NCI-H1436 treated with DMSO at 0.1 percent for 48 hours (cell line): ENCODE measurements around the gene IFT43.

ENCODE experiments used
- DNase-seq: peaks from one replicate; lab custom pipeline; 2025; lab: John Stamatoyannopoulos, UW

The IFT43 gene

GRCh38 chr14:76015668-76016067 lies 30.1 kb downstream of the IFT43 start:
- no peak for DNase-seq

GRCh38 chr14:76019676-76020075 lies 34.1 kb downstream of the IFT43 start:
- DNase-seq, result no peak

DNA sequence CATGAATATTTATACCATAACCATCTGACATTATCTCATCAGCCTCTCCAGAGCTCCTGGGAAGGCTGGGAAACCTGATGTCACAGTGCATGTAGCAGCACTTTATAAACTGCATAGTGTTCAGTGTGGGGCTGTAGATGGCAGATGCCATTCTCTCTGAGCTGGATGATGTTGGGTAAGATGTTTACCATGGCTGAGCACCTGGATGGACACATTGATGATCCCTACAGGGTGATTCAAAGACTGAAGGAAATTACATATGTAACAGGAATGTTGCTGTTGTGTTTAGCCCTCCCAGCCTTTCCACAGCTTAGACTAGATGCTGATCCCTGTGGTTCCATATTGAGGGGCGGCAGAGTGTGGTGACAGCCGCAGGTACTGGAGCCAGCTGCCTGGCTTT lies 37.4 kb downstream of the IFT43 start:
- DNase-seq, result no peak

DNA sequence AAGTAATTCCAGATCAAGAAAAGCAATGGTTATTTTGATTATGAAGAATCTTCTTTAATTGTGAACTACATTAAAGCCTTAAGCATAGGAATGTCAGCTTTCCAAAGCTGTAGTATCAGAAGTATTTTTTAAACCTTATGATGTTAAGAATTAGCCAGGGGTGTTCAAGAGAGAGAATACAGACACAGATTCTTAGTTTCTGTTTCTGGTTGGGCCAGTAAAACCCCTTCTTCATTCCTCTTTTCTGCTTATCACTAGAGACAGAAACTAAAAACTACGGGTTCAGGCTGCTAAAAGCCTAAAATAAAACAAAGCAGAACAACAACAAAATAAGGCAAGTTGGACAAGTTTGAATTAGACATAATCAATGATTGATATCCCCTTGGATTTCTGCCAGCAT lies 38.2 kb downstream of the IFT43 start:
- DNase-seq, result no peak

DNA sequence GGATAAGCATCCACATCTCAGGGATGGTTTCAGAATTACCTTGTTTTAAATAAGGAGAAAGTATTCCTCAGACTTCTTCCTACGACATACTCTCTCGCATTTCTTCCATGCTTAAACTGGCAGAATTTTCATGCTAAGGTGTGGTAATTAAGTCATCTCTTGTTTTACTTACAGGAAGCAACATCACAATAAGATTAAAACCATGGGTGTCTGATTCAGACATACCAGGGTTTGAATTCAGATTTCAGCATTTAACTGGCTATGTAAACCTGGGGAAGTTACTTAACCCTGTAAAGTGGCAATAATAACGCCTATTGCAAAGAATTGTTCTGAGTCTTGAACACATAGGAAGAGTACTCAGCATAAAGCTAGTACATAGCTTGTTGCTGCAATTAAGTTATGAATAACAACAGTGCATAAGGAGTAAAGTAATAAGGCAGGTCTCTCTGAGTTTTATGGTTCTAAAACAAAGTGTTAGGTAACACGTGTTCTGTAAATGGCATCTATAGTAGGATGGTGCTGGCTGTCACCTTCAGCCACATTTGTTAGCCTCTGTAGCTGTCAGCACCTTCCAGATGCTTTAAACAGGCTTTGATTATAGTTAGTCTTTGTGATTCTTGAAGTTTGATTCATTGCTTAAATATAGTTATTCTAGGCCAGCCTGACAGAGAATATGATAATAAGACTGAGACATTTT lies 38.8 kb downstream of the IFT43 start:
- no peak for DNase-seq

DNA sequence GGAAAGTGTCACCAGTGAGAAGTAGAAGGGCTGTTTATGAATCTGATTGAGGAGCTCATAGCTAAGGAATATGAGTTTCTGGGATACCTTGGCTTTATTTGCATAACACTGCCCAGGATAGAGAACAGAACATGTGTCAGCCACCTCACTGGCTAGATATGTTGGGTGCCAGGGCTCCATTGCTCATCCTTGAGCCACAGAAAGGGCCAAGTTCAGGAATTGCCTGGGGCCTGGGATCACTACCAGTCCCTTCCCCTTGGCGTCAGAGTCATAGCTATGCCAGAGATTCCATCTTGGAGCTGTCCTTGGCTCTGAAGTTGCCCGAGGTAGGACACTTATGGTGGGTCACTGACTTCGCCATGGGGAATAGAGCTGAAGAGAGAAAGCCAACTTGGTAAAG lies 49.0 kb downstream of the IFT43 start:
- DNase-seq, result no peak

GRCh38 chr14:76040704-76041103 lies 55.1 kb downstream of the IFT43 start:
- DNase-seq, result no peak

- DNase-seq, result no peak
Measured at GRCh38 chr14:76045773-76046172, 60.2 kb downstream of the IFT43 start.

GRCh38 chr14:76050250-76050649 lies 64.7 kb downstream of the IFT43 start:
- no peak for DNase-seq

- peak; percentile 27 for DNase-seq
Measured at GRCh38 chr14:76050797-76051392, 65.3 kb downstream of the IFT43 start.

GRCh38 chr14:76051717-76052465 lies 66.3 kb downstream of the IFT43 start:
- no peak for DNase-seq

GRCh38 chr14:76053572-76054355 lies 68.2 kb downstream of the IFT43 start:
- no peak for DNase-seq

DNA sequence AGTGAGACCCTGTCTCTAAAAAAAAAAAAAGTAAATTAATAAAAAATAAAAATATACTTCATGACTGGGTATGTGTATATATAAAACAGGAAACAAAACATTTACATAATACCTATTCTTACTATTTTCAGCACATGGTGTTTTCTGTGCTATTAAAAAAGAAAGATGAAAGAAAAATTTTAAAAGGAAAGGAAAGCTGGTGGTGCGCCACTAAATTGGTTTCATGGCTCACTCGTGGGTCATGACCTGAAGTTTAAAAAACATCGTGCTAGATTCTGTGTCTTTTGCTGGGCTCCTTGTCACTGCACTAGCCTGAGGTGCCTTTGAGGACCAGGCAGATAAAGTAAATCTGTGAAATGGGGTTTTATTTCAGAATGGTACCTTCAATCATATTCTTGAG lies 69.8 kb downstream of the IFT43 start:
- DNase-seq, result no peak

DNA sequence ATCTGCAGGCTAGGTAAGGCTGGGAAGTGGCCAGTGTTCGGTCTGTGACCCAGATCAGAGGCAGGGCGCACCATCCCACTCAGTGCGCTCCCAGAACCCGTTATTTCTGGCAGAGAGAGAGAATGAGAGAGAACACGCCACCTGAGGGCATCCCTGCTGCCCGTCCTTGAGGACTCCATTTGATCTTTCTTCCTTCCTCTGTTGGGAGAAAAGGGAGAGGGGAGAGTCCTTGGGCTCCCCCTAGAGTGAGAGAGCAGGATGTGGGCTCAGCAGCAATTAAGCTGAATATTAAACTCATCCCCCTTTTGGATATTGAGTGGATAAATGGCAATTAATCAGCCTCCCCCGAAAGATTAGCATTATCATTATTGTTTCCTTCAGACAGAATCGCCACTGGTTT lies 70.6 kb downstream of the IFT43 start:
- no peak for DNase-seq

DNA sequence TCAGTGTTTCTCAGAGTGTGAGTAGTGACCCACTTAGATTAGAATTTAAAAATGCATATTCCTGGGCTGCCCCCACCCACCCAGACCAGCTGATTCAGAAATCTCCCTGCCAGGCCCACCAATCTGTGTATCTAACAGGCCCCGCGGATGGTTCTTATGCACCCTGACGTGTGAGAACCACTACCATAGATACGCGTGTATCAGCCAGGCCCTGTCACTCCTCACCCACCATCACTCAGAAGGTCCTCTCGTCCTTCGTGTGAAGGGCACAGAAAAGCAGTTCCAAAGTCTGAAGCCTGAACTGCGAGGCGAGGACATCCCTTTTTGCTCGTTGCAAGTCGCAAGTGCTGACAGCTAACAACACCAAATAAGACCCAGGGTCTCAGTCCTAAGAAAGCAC lies 72.4 kb downstream of the IFT43 start:
- DNase-seq, result no peak

GRCh38 chr14:76063327-76063726 lies 77.8 kb downstream of the IFT43 start:
- DNase-seq, result no peak

DNA sequence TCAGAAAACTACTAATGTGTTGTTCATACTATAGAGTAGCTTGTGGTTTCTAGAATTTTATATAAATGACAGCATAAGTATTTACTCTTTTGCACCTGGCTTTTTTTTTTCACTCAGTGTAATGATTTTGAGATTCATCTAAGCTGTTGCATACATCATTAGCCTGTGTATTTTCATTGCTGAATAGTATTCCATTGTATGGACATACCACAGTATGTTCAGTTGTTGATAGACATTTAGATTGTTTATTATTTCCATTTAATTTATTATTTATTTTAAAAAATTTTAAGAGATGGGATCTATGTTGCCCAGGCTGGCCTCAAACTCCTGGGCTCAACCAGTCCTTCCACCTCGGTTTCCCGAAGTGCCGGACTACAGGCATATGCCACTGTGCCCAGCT lies 80.0 kb downstream of the IFT43 start:
- no peak for DNase-seq

DNA sequence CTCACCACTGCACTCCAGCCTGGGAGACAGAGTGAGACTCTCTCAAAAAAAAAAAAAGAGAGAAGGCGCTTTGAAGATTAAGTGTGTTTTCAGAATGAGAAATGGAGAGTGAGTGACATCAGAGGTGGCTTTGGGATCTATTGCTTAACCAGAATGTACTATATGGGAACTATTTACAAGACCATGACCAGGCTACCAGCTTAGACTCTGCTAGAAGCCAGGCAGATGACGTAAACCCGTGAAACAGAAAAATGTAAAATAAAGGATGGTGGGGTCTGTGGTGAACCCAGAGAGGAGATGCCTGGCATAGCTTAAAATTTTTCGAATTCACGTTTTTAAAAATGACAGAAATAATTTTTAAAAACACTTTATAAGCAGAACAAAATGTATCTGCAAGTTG lies 82.0 kb downstream of the IFT43 start:
- DNase-seq, result no peak

- DNase-seq, result no peak
Measured at GRCh38 chr14:76073717-76074116, 88.2 kb downstream of the IFT43 start.

DNA sequence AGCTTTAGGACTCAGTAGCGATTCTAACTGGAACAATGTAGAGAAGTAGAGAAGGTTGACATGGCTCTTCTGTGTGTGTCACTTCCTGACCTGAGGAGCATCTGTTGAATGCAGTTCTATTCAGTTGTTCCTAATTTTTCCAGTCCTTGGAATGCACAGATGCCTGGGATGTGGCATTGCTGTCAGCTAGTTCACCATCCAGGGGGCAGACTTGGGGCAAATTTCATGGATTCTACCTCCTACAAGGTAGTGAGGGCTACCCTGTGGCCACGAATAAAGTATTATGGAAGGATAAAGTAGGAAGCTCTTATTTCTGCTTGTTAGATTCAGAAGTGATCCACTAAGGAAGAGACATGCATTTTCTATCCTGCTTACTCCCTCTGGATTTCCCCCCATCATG lies 91.8 kb downstream of the IFT43 start:
- DNase-seq, result no peak

GRCh38 chr14:76078501-76078900 lies 92.9 kb downstream of the IFT43 start:
- no peak for DNase-seq

- DNase-seq, result no peak
Measured at GRCh38 chr14:76080025-76080424, 94.5 kb downstream of the IFT43 start.

DNA sequence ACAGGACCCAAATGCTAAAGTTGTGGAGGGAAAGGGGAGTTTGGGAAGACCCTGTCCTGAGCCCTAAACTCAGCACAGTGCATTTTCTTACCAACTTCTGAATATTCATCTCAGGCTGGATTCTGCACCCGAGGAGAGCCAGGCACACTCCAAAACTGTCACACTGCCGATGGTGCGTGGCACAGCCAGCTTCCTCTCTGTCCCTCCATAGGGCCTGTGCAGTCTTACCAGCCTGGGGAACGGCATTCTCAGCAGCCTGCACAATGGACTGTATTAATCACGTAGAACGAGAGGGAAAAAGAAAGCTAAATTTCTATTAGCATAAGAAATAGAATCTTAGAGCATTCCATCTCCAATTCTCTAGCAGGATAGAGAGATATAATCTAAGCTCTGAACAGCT lies 94.9 kb downstream of the IFT43 start:
- no peak for DNase-seq
